ENCODE measurements around the gene SUSD4.

Gene SUSD4

DNA sequence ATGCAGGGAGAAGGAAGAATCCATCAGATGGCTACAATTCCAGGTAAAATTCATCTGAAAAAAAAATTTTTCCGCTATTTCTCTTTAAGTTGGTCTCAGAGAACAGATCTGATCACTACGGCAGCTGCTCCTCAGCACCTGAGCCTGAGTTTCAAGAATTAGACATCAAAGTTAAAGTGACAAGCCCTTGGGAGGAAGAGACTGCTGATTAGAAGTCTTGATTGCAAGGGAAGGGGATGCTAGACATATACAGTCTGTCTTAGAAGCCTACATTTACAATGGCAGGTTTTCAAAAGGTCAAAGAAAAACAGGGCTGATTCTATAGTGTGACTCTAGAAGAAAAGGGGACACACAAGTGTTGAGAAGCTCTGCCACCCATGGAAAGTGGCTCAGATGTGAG lies 48.3 kb downstream of the SUSD4 start:
- TF ChIP-seq FOXM1 (IDR thresholded peaks at IDR 0.05; ENCODE audit: borderline replicate concordance, low read depth) (no peak), CEBPB (IDR thresholded peaks at IDR 0.05) (no peak), NFIC (IDR thresholded peaks at IDR 0.05) (no peak), TEAD4 (IDR thresholded peaks at IDR 0.05) (no peak), CREB1 (IDR thresholded peaks at IDR 0.05; ENCODE audit: low read depth) (no peak), TCF12 (IDR thresholded peaks at IDR 0.05; ENCODE audit: low read depth) (no peak), ZBTB7A (IDR thresholded peaks at IDR 0.05; ENCODE audit: low read depth) (no peak)
- TF ChIP-seq, protein P1, sequence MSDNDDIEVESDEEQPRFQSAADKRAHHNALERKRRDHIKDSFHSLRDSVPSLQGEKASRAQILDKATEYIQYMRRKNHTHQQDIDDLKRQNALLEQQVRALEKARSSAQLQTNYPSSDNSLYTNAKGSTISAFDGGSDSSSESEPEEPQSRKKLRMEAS (IDR thresholded peaks at IDR 0.05), result no peak

DNA sequence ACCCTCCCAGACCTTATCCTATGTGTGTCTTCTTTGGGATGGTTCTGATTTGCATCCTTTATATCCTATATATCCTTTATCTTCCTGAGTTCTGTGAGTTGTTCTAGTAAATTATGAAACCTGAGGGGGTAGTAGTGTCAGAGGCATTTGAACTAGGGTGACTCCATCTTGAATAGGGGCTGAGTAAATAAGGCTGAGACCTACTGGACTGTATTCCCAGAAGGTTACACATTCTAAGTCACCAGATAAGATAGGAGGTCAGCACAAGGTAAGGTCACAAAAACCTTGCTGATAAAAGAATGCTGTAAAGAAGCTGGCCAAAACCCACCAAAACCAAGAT lies 50.6 kb downstream of the SUSD4 start:
- TF ChIP-seq RAD21 (IDR thresholded peaks at IDR 0.05; ENCODE audit: low read depth) (no peak), TEAD4 (IDR thresholded peaks at IDR 0.05) (no peak), CREB1 (IDR thresholded peaks at IDR 0.05; ENCODE audit: low read depth) (no peak), CEBPB (IDR thresholded peaks at IDR 0.05) (no peak), EP300 (IDR thresholded peaks at IDR 0.05; ENCODE audit: borderline replicate concordance) (no peak), FOXM1 (IDR thresholded peaks at IDR 0.05; ENCODE audit: borderline replicate concordance, low read depth) (no peak), ZBTB7A (IDR thresholded peaks at IDR 0.05; ENCODE audit: low read depth) (no peak), NFIC (IDR thresholded peaks at IDR 0.05) (no peak), YY1 (IDR thresholded peaks at IDR 0.05; ENCODE audit: low read depth) (no peak), EGR1 (IDR thresholded peaks at IDR 0.05) (no peak), TAF1 (IDR thresholded peaks at IDR 0.05; ENCODE audit: low read depth) (no peak), TCF12 (IDR thresholded peaks at IDR 0.05; ENCODE audit: low read depth) (no peak)
- TF ChIP-seq, protein P2, sequence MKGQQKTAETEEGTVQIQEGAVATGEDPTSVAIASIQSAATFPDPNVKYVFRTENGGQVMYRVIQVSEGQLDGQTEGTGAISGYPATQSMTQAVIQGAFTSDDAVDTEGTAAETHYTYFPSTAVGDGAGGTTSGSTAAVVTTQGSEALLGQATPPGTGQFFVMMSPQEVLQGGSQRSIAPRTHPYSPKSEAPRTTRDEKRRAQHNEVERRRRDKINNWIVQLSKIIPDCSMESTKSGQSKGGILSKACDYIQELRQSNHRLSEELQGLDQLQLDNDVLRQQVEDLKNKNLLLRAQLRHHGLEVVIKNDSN (IDR thresholded peaks at IDR 0.05), result no peak
- TF ChIP-seq, protein P1 (IDR thresholded peaks at IDR 0.05), result no peak
- TF ChIP-seq, protein P3, sequence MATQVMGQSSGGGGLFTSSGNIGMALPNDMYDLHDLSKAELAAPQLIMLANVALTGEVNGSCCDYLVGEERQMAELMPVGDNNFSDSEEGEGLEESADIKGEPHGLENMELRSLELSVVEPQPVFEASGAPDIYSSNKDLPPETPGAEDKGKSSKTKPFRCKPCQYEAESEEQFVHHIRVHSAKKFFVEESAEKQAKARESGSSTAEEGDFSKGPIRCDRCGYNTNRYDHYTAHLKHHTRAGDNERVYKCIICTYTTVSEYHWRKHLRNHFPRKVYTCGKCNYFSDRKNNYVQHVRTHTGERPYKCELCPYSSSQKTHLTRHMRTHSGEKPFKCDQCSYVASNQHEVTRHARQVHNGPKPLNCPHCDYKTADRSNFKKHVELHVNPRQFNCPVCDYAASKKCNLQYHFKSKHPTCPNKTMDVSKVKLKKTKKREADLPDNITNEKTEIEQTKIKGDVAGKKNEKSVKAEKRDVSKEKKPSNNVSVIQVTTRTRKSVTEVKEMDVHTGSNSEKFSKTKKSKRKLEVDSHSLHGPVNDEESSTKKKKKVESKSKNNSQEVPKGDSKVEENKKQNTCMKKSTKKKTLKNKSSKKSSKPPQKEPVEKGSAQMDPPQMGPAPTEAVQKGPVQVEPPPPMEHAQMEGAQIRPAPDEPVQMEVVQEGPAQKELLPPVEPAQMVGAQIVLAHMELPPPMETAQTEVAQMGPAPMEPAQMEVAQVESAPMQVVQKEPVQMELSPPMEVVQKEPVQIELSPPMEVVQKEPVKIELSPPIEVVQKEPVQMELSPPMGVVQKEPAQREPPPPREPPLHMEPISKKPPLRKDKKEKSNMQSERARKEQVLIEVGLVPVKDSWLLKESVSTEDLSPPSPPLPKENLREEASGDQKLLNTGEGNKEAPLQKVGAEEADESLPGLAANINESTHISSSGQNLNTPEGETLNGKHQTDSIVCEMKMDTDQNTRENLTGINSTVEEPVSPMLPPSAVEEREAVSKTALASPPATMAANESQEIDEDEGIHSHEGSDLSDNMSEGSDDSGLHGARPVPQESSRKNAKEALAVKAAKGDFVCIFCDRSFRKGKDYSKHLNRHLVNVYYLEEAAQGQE (IDR thresholded peaks at IDR 0.05; ENCODE audit: low read depth), result no peak

DNA sequence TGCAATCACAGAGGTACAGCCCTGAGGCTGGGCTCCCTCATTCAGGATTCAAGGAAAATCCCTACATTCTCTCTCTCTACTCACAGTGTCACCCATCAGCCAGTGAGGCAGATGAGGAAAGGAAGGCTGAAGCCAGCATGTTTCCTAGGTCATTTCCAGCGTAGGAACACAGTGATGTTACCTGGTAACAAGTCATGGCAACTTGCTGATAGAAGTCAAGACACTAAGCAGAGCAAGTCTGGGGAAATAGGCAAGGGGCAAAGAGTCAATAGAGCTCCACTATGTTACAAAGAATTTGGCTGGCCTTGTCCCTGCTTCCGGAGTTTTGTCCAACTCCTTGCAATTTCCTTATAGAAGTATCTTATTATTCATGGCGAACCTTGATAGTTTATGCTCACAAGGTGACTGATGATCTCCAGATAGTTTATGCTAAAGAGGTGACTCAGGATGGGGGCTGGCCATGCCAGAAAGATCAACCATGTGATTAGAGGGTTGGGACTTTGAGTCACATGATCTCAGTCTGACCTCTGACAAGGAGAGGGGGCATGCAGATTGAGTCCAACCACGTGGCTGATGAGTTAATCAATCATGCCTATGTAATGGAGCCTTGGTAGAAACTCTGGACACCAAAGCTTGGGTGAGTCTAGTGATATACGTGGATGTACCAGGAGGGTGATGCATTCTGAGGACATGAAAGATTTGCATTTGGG lies 51.1 kb downstream of the SUSD4 start:
- TF ChIP-seq, protein P1 (IDR thresholded peaks at IDR 0.05), result no peak
- no peak for TF ChIP-seq FOXM1 (IDR thresholded peaks at IDR 0.05; ENCODE audit: borderline replicate concordance, low read depth)
- TF ChIP-seq, protein P3 (IDR thresholded peaks at IDR 0.05; ENCODE audit: low read depth), result no peak
- TF ChIP-seq RAD21 (IDR thresholded peaks at IDR 0.05; ENCODE audit: low read depth), result no peak
- no peak for TF ChIP-seq ZBTB7A (IDR thresholded peaks at IDR 0.05; ENCODE audit: low read depth)
- TF ChIP-seq, protein P2 (IDR thresholded peaks at IDR 0.05), result no peak
- no peak for TF ChIP-seq NFIC (IDR thresholded peaks at IDR 0.05)
- no peak for TF ChIP-seq CREB1 (IDR thresholded peaks at IDR 0.05; ENCODE audit: low read depth)
- no peak for TF ChIP-seq CEBPB (IDR thresholded peaks at IDR 0.05)

DNA sequence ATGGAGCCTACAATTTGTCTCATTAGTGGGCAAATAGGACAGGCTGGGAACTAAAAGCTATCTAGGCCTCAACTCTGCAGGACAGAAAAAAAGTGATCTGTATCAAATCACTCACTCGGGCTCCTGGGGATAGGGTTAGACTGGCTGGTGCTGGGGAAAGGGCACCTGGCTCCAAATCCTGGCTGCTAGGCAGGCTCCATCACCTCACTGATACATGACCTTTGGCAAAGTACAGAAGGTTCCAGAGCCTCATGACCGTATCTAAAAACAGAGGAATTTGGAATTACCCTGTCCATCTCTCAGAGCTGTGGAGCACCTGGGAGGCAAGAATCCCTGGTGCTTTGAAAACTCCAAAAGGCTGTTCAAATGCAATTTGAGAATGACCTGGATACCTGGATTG lies 51.7 kb downstream of the SUSD4 start:
- TF ChIP-seq, protein P3 (IDR thresholded peaks at IDR 0.05; ENCODE audit: low read depth), result no peak
- TF ChIP-seq RAD21 (IDR thresholded peaks at IDR 0.05; ENCODE audit: low read depth) (no peak), TEAD4 (IDR thresholded peaks at IDR 0.05) (no peak), EP300 (IDR thresholded peaks at IDR 0.05; ENCODE audit: borderline replicate concordance) (no peak)
- TF ChIP-seq, protein P1 (IDR thresholded peaks at IDR 0.05), result no peak

All from Ishikawa (cell line).